ENCODE measurements around the gene MRPL11.

MRPL11 gene

DNA sequence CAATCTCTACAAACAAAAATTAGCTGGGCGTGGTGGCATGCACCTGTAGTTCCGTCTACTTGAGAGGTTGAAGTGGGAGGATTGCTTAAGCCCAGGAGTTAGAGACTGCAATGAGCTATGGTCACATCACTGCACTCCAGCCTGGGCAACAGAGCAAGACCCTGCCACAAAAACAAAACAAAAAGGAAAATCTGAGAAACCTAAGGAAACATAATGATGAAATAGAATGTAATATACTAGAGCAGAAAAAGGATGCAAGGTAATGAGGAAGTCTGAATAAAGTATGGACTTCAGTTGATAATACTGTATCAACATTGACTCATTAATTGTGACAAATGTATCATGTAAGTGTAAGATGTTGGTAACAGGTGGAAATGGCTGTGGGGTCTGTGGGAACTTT, 9.7 kb downstream of the MRPL11 start:
- no peak for DNase-seq

DNA sequence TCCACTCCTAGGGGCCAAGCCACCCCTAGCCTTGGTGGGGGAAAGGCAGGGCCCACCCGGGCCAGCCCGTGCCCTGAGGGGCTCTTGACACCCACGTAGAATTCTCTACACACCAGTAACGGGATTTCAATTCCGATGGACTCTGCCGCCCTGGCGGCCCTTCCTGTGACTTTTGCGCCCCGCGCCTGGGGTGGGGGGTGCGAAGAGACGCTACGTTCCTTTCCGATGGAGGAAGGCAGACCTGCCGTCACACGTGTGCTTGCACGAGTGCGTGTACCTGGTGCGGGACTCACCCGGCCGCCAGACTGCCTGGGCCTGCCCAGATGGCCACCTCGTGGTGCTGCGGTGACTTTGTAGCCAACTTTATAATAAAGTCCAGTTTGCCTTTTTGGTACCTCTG, 12.3 kb downstream of the MRPL11 start:
- no peak for DNase-seq

DNA sequence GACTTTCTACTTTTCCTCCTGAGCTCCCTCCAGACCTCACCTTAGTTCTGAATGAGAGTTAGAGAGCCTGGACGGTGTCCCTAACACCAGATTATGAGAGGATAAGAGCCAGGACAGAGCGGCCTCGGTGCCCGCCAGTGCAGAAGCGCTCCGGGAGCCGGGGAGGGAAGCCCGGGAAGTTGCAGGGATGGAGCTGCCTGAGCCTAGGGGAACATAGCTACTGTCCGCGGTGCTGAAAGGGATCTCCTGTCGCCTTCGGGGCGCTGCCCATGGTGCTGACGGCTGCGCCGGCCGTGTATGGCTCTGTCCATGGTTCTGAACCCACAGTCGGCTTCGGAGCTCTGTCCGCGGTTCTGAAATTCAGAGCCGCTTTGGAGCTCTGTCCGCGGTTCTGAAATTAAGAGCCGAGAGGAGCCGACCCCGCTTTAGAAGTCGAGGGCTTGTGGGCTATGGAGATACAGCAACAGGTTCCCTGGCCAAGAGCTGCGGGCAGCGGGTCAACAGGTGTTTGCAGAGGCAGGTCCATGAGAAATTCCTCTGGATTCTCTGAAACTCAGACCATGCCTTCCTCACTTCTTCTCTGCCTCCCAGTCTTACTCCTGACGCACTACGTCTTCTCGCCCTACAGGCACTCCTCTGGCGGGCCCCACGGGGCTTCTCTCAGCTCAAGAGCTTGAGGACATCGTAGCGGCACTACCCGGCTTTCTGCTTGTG, 17.0 kb downstream of the MRPL11 start:
- DNase-seq = peak in 1 of 2 experiments; percentile 75

DNA sequence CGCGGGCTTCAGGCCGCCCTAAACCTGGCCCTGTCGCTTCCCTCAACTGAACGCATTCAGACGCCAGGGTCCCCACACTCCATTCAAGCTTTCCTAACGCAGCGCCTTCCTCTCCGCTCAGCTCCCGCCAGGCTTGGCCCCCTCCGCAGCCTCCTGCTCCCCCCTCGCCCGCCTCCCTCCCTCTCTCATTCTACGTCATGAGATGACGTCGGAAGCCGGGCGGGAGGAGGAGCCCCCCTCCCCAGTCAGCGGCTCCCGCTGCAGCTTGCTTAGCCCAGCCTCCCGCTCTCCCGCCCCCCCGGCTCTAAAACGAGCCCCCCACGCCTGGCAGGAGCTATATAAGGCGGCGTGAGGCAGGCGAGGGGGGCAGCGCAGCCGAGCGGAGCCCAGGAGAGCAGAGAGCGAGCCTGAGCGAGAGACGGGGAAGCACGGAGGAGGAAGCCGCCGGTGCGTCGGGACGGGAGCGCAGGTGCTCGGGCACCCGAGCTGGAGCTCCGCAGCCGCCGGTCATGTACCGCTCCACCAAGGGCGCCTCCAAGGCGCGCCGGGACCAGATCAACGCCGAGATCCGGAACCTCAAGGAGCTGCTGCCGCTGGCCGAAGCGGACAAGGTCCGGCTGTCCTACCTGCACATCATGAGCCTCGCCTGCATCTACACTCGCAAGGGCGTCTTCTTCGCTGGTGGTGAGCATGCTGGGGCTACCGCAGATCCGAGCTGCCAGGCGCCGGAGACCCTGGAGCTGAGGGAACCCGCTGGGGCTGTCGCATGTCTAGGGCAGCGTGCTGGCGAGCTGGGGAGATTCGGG, 17.8 kb downstream of the MRPL11 start, which contains the start of gene NPAS4:
Gene NPAS4, plus strand, starts transcription at position 365 of the 806 bp plus-strand sequence. Its CDS starts 145 bp downstream, at position 510.
- DNase-seq = peak; percentile 49 to 86

DNA sequence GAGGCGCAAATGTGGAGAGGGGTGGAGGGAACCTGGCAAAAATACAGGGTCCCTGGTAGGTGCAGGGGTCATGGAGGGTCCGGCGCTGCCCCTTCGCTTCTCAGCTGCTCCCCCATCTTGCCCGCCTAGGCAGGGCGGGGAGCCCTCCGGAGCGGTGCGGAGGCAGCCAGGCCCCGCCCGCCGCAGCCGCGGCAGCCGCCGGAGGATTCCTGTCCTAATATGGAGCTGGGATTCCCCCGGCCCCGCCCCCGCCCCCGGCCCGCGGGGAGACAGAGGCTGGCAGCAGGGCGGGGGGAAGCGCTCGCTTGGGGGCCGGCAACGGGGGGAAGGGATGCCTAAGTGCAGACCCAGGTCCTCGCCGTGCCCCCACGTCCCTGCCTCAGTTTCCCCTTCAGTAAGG, 18.8 kb downstream of the MRPL11 start:
- DNase-seq = peak in 1 of 2 experiments; percentile 69

DNA sequence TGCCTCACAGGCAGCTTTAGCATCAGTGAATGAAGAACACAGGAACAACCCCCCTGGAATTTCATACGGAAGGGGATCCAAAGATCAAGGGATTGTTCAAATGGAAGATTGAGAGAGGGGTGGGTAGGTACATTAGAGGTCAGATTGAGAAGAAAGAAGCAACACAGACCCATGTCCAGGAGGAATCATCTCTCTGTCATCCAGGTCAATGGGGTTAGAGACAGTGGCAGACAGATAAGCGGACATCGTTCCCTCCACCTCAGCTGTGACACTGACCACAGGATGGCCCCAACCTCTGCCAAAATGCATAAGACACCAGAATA, 19.7 kb downstream of the MRPL11 start:
- DNase-seq = no peak

DNA sequence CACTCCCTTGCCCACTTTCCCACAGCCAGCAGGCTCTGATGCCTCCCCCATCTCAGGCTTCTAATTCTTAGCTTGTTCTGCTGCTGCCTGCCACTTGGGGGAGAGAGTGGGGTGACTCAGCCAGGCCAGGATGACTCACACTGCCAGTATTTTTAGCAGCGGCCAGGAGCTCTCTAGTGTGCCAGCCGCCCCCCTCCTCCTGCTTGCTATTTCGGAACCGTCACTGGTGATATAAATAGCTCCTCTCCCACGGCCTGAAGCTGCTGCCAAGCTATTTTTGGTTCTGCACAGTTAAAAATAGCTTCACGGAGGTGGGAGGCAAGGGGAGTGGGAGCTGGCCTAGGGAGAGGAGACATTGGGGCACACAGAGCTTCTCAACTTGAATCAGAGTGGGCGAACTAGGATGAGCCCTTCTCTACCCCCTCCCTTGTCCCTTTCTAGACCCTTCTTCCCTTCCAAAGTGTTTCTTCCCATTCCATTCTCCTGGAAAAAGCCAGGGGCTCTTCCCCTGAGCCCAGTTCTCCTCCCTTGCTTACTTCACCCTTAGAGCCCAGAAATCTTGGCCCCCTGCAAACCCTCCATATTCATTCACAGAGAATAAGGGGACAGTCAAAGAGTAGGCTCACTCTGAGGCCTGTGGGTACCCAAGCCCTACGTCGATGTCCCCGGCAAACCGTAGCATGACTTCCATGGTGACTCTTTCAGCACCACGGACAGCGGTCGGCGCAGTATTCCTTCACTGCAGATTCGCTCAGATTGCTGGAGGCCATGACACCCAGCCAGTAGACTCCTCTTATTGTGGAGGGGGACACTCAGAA, 20.3 kb downstream of the MRPL11 start:
- peak in 1 of 2 experiments; percentile 59 for DNase-seq

DNA sequence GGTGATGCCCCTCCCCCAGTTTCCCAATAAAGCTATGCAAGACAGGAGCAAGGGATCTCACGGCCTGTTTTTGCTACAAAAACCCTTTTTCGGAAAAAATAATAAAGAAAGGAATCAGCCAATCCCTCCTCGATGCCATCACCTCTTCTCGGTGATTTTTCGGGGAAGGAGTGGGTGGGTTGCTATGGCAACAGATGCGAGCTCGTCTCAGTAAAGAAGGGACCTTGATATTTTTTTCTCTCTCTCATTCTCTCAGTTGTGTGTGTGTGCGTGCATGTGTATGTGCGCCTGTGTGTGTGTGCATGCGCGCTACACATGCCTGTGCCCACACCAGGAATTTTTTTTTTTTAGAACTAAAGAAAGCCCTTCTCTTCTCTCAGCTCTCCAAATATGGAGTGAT, 21.6 kb downstream of the MRPL11 start:
- no peak for DNase-seq

DNA sequence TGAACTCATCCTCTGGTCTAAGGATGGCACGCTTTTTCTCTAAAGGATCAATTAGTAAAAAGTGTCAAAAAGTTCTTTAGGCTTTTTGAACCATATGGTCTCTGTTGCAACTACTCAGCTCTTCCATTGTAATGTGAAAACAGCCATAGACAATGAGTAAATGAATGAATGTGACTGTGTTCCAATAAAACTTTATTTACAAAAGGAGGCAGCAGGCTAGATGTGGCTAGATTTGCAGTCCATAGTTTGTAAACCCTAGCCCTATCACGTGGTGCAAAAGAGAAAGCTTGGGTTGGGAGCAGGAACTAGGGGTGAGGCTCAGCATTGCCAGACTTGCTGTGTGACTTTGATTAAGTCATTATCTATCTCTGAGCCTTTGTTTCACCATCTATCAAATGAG, 23.2 kb downstream of the MRPL11 start:
- DNase-seq = no peak

DNA sequence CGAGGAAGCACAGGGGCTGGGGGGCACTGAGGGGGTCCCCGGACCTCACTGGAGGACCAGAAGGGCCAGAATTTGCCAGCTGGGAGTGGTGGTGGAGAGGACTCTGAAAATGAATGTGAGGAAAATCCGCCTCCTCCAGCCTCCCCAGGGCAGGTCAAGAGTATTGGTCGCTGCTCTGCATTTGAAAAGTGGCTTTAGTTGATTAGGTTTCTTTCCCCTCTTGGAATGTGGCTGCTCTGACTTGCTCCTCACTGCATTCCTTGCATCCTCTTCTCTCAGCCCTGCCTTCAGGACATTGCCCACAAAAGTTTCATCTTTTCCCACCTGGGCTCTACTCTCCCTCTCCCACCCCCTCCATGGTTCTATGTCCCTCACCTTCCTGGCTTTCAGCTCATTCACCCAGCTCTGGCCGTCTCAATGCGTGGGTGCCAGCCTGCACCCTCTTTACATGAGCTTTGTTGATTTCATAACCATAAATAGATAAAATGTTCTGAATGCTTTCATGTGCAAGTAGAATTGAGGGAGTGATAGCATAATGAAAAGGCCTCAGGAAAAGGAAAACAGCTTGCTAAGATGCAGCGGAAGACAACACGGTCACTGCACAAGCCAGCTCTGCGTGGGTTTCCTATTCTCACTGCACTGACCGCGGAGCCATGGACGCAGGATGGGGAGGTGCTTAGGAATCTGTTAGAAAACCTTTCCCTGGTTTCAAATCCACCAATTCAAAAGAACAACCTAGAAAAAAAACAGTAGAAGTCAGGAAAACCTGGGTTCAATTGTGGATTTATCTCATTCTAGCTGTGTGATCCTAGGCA, 24.3 kb downstream of the MRPL11 start:
- DNase-seq = no peak

DNA sequence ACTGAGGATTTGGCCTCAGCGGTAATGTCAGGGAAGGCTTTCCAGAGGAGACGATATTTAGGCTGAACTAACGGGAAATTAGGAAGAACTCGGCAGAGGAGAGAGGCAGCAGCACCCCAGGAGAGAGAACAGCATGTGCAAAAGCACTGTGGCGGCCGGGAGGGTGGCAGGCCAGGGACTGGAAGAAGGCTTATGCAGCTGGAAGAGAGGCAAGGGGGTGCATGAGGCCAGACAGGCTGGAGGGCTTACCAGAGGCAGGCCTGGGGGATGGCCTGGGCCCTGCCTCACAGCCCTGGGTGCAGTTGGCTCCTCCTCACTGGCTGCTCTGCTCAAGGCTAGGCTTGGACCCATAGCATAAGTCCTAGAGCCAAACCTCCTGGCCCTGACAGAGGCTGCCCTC, 25.5 kb downstream of the MRPL11 start:
- no peak for DNase-seq

DNA sequence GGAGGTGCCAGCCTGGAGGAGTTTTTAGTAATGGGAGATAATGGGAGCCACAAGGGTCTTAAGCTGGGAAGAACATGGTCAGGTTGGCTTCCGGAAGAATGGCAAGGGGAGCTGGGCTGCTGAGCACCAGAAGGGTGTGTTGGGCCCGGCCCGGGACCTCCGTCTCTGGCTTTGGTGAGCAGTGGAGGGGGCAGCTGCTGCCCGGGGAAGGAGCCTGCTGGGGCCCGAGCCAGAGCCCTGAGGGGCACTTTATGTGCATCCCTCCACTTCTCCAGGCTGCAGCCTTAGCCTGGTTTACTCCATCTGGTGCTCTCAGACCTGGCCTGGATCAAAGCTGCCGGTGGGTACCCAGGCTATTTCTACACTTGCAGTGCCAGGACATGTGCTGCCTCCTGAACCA, 26.5 kb downstream of the MRPL11 start:
- DNase-seq = no peak

DNA sequence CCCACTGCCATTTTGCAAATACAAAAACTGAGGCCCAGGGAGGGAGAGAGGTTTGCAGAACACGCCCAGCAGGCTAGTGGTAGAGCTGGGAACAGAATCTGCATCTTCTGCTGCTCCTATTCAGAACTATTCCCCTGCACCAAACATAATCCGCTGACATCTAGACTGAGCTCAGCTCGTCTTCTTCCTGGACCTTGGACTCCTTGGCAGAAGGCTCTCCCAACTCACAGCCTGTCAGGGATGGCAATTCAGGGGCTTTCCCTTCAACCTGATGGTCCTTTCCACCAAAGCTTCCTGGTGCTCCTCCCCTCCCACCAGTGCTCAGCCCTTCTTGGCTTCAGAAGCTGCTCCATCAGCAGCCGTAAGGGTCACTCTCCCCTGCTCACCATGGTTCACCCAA, 27.3 kb downstream of the MRPL11 start:
- no peak for DNase-seq

DNA sequence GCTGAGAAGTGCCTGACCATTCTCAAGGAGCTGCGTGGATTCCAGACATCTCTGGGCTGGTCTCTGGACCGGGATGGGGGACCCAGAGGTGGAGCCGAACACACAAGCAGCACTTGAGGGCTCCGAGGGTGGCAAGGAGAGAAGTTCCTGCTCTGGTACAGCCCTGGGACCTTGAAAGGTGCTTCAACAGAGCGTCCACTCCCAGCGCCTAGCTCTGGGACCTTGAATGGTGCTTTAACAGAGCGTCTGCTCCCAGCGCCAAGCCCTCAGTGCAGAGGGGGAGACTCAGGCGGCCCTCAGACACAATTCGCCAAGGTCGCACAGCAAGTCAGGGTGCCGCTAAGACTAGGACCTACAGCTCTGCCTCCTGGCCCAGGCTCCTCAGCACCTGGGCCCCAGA, 28.5 kb downstream of the MRPL11 start:
- no peak for DNase-seq

DNA sequence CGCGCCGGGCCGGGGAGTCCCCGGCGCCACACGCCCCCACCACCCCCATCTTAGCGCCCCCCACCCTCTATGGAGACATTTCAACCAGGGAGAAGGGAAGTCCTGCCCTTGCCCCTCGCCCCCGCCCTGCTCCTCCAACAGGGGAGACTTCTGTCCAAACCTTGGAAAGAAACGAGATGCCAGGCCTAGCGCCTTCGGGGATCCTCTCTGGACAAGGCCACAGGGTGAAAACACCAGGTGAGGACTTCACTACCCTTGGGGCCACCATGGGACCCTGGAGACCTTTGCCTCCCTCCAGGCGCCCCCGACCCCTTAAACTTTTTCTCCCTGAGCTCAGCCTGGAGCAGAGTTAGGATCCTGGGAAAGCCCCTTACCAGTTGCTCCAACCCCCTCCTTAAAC, 29.4 kb downstream of the MRPL11 start:
- no peak for DNase-seq

DNA sequence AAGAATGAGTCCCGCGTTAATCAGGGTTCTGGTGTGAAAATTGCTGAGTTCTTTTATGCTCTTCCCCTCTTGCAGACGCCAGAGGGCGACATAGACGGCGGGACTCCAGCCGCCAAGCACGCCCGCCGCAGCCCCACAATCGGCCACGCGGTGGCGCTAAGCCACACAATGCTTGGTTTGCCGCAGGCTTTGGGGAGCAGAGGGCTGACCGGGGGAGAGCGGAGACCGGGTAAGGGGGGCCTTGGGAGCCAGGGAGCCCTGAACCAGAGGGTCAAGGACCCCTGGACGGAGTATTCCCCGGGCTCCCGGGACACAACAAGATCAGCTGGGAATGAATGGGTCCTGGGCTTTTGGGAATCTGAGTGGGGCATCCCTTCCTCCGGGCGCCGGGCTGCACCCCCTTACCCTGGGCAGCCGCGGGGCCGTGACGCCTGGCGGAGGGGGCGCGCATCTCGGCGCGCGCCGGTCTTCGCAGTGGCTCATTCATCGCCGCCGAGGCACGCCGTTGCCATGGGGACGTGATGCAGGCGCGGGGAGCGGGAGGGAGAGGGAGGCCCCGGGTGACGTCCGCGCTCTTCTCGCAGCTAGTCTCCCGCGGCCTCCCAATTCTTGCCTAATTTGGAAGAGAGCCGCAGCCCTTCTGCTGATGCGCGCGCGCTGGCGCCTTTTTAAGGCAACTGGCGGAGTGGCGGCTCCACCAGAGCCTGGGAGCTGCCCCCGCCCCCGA, 30.0 kb downstream of the MRPL11 start:
- DNase-seq = peak; percentile 82 to 92

DNA sequence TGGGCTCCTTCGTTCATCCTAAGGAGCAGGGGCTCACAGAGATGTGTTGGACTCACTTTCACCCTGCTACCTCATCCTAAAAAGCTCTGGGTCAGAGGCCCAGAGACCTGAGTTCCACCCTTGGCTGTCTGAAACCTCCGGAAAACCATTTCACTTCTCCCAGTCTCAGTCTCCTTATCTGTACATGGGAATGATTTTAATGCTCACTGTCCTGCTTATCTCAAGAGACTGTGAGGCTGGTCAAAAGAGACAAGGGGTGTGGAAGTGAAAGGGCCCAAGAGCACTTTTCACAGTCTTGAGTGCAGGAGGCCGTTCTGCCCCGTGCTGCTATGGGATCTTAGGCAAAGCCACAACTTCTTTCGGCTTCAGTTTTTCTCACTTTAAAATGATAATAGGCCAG, 31.0 kb downstream of the MRPL11 start:
- no peak for DNase-seq

DNA sequence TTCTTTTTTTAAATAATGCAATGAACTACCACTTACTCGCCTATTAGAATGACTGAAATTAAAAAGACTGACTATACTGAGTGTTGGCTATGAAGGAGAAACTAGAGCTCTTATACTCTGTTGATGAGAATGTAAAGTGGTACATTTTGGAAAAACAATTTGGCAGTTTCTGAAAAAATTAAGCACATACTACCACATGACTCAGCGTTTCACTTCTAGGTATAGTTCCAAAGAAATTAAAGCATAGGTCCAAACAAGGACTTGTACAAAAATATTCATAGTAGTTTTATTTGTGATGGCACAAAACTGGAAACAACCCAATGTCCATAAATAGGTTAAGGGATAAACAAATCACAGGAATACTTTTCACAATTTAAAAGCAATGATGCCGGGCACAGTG, 44.7 kb downstream of the MRPL11 start:
- no peak for DNase-seq

DNA sequence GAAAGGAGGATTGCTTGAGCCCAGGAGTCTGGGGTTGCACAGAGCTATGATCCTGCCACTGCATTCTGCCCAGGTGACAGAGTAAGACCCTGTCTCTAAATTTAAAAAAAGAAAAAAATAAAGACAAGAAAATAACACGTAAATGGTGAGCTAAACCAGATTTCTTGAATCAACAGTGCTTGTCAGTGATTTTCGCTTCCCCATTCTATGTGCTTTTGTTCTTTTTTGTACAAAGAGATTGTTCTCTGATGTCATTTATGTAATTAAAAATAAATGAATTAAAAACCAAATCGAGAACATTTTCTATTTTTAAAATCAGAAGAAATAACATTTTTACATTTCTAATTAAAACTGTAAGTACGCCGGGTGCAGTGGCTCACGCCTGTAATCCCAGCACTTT, 47.3 kb downstream of the MRPL11 start:
- no peak for DNase-seq

DNA sequence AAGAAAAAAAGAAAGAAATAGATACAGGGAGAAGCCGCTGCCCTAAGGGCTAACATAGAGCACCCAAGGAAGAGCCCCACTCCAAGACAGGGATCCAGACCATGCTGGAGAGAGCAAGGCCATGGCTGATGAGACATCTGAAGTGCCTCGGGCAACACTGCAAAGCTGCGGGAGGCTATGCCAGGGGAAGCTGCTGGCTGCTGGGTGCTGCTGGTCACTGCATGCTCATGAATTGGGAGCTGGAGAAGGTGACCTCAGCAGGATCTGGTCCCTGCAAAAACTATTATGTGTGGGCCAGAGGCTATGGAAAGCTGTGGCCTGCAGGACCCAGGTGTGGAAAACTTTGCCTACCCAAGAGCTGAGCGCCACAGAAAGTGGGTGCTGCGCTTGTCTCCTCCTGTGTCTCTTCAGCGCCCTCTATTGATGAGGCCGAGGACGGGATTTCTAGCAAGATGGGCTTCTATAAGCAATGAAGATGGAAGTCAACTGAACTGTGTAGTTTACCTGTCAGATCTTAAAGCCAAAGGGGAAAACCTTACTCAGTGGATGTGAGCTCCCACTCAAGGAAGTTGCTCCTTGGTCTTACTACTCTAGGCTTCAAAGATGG, 49.8 kb downstream of the MRPL11 start:
- DNase-seq = peak; percentile 76 to 90
